Stimulated activated CD8-positive, alpha-beta memory T cell treated with anti-CD3 and anti-CD28 coated beads, Interleukin-2, amount 100 ng/mL, for 1 hour (primary cell): ENCODE measurements around the gene GUCA2B.

Source experiments
- DNase-seq, 2 donors: peaks; one replicate each; pipeline ENCODE4 v3.0.0-alpha.2; 2020; ENCODE audit warnings: low read depth in 2 of 2

GUCA2B gene

DNA sequence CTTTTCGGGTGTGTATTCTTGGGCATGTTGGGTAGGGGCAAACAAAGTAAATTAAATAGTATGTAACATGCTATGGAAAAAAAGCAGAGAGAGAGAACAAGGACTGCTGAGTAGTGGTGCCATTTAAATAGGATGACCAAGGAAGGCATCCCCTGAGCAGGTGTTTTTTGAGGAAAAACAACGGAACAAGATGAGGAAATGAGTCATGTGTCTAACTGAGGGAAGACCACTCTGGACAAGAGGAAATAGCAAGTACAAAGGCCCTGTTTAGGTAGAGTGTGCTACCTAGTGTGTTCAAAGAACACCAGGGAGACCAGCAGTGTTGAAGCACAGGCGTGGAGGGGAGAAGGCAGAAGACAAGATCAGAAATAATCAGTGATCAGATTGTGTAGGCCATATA lies 31.4 kb downstream of the GUCA2B start:
- DNase-seq = no peak

DNA sequence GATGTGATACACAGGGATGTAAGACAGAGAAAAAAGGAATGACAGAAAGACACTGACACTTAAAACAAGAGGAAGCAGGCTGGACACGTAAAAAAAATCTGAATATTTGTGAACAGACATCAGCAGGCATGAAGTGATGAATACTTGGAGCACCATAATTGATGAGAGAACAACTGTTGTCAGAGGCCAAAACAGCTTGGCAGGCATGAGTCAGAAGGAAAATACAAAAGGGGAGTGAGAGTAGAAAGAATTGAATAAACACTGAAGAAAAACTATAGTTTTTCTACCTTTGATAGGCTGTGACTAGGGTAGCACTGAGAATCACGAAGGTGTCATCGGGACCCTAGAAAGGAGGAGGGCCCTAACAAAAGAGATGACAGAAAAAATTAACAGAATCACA lies 32.9 kb downstream of the GUCA2B start:
- no peak for DNase-seq

DNA sequence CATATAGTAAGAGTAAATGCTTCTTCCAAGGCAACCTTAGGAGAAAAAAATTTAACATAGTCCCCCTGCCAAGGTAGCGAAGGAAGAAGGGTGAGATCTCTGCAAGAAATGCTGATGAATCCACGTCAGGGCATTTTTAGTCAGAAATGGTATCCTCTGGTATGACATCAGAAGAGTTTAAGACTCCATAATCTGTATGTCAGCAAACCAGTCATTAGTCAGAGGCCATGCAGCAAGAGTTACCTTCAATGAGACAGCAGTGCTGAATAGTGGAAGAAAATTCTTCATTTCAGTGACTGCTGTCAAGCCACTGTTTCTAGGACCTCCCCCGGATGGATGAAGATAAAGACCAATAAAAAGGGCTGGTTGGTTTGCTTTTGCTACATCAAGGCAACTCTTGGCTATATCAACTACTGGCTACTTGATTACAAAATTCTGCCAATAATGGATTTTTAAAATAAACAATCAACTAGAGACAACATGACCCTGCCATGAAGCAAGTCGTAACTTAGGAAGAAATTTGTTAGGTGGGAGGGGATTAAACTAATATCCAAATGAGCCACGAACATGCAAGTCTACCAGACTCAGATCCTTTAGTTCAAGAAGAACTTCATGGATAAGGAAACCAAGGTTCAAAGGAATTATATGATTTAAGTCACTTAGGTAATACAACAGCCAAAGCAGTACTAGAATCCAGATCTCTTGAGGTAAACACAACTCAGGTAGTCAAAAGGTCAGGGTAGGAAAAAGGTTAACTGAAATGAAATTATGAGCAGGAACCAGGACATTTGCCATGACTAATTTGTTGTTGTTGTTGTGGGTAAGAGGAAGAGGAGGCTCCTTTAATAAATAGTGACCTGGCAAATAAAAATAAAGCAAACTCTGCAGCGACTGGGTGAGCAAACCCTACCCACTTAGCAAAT lies 37.0 kb downstream of the GUCA2B start:
- no peak for DNase-seq

DNA sequence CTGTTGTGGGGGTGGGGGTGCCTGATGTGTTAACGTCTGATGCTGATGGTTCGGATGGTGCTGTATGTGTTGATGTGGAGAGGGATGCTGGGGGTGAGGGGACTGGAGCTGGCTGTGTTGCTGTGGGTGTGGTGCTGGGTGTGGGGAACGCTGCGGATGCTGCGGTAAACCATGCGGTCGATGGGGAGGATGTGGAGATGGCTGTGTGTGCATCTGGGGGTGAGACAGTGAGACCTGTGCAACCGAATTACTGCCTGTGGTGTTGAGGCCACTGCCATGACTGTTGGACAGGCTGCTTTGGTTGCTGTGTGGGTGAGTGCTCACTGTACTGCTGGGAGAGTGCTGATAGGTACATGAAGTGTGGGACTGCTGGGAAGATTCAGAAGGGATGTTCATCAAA lies 38.1 kb downstream of the GUCA2B start:
- no peak for DNase-seq

DNA sequence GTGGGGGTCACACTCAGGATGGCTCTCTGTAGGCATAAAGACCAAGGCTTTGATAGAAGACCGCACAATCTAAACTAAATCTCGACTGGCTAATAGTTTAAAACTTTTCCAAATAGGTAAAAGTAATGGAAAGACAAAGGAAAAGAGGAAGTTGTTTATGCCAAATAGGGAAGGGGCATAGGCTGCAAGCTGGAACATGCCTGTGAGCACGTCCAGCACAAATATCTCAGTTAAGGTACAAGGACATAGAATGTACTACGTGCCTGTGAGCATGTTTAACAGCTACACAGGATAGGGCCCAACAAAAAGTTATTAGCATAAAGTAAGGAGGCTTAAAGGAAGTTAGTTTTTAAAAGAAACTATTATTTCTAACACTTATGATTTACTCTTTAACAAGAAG lies 38.9 kb downstream of the GUCA2B start:
- DNase-seq = no peak

DNA sequence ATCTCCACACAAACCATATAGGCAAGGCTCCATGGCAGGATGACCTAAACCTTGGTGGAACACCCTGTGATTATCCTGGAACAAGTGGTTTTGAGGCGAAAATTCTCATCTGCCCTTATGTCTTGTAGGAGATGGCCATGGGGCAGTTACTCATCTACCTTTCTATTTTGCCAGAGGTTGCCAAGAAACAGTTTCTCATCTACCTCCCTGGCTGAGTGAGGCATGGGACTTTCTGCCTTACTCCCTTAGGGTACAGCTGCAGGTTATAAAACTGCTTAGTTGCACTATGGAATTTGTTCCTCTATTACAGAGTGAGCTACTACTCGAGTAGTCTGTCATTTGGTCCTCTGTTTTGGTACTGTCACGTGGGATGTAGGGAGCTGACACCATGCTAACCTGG lies 42.6 kb downstream of the GUCA2B start:
- DNase-seq = no peak

DNA sequence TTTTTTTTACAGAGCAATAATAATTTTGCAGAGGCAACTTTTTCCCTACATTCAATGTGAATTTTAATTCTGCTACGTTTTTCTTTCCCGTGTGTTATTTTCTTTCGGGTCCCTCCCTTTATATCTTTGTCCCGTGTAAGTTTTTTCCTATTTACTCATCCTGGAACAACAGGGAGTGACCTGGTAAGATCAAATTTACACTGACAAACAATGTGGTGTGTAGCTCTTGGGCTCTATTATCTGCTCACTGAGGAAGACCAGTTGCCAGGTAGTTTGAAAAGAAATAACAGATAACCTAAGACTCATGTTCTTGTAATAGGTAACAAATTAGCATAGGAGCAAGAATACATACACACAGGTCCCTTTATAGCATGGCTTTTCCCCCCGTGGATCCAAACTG lies 45.0 kb downstream of the GUCA2B start:
- no peak for DNase-seq

DNA sequence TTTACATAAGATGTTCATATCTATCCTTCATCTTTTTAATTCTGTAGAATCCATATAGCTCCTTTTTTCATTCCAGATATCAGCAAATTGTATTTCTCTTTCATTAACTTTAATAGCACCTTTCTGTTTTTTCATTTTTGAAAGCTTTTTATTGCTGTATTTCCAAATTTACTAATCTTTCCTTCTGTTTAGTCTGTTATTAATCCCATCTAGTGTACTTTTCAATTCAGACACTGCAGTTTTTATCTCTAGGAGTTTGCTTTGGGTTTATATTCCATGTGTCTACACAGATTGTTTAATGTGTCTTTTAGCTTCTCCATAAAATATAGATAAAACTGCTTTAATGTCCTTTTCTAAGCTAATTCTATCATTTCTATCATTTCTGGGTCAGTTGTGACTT lies 48.8 kb downstream of the GUCA2B start:
- DNase-seq = no peak
